GM12874 (cell line): ENCODE measurements around the gene RGS6.

Experiments used
- CTCF ChIP-seq: IDR thresholded peaks from 2 replicates; pipeline ENCODE4 v1.5.1; 2011; ENCODE audit warnings: low read depth, mild to moderate bottlenecking, control low read depth, low read length, moderate library complexity; ENCODE audit not compliant: insufficient read depth

RGS6 gene

GRCh38 chr14:72582582-72582981 is 650.4 kb downstream of the RGS6 start:
- TF ChIP-seq CTCF, result no peak

GRCh38 chr14:72583316-72584272 is 651.4 kb downstream of the RGS6 start:
- no peak for TF ChIP-seq CTCF

- TF ChIP-seq CTCF, result no peak
Observed at GRCh38 chr14:72588521-72588920, 656.3 kb downstream of the RGS6 start.

DNA sequence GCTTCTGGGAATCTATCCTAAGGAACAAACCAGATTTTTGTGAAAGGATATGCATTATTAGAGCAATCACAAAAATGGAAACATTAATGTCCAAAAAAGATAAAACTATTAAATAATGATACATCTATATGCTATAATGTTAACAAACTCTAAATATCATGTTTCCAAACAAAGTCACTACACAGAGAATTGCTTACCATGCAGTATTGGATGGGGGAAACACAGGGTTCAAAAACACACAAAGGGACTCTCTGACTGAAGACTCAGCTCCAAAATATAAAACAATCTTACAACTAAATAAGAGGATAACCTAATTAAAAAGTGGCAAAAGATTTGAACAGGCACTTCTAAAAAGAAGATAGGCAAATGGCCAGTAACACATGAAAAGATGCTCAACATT is 657.4 kb downstream of the RGS6 start:
- TF ChIP-seq CTCF, result no peak

DNA sequence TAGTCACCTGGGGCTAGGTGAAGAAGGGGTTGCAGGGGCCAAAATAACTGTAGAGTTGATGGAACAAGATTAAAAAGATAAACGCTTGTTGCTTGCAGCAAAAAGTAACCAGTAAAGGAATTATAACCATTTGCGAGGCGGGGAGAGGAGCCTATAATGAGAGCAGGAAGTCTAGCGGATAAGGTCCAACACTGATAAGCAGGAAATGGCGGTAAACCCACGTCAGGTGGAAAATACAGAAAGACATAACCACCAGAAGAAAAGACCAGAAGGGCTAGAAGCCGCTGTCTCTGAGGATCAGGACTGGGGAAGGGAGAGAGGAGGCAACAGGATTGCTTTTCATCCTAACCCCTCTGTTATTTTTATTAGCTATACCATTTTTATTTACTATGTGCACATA is 658.3 kb downstream of the RGS6 start:
- no peak for TF ChIP-seq CTCF

- TF ChIP-seq CTCF, result no peak
Observed at GRCh38 chr14:72591391-72591790, 659.2 kb downstream of the RGS6 start.

GRCh38 chr14:72594099-72594901 is 662.1 kb downstream of the RGS6 start:
- TF ChIP-seq CTCF, result no peak
